Caki2 (cell line): Measurements from ENCODE around the gene KIRREL2. TPM values are rescaled to one million over a fixed set of nuclear protein-coding genes. Genes with fewer than 3 reads are reported as not detected.
A peak's percentile ranks its signal among the peaks of the same experiment; 100 is the strongest.

ENCODE experiments used
- DNase-seq: peaks from one replicate; pipeline ENCODE4 v3.0.0-alpha.2; 2015; ENCODE audit warnings: low read depth
- in situ Hi-C: cut with HindIII; loops from 2 replicates; pipeline ENCODE4 v1.10.0; 2016; ENCODE audit warnings: low sequenced_read_pairs, low pct_unique_long_range_greater_than_20kb, mixed read lengths
- total RNA-seq: library from RNA; depleted of rRNA; stranded (reverse); fragments of >200 nt; shearing (Covaris generic); gene quantifications from 2 replicates; pipeline ENCODE4 v1.2.3, GENCODE V29; 2014; ENCODE audit warnings: low replicate concordance

KIRREL2 gene
- total RNA-seq, 1 experiment from 2014 or later, result not detected

DNA sequence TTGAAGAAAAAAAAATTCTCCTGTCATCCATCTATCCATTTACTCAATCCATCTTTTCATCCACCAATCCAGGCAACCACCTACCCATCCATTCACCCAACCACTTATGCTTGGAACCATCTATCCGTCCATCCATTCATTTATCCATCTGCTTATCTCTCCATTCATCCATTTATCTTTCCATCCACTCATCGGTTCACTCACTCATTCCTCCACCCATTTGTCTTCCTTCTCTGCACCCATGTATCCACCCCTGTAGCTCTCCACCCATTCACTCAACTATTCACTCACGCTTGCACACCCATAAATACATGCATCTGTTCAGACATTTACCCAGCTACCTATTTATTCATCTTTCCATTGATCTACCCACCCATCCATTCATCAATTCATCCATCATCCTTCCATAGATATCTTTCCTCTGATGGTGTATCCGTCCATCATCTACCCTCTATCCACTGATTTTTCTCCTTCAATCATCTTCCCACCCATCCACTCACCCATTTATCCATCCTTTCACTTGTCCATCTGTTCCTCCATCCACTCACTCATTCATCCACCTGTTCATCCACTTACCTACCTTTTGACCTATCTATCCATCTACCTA, 13.9 kb upstream of the KIRREL2 start:
- DNase-seq, result no peak
- in situ Hi-C loops, result no loop called here

DNA sequence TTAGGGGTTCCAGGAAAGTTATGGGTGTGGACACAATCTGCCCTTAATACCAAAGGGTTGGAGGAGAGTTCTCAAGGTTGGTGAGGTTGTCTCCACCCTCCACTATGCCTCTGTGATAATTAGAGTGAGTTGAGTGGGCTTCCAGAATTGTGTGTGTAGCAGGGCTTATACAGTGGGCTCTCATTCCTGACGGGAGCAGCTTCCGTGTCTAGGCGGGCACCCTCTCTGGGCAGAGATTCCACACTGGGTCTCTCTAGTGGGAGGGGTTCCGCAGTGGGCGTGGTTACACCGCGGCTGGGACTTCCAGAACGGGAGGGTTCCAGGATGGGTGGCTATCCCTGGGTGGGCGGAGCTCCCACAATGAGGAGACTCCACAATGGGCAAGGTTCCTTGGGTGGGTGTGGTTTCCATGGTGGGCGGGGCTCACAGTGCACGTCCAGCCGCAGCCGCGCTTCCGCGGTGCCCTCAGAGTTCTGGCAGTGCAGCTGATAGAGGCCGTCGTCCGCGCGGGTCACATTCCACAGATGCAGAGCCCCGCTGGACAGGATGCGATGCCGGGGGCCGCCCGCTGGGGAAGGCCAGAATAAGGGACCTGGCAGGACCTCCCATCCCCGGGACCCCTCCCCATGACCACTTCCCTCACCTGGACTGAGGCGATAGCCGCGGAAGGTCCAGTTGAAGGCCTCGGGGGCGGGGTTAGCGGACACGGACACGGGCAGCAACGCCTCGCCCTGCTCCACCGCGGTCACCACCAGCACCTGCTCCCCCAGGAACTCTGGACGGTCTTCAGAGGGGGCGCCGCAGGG, 12.8 kb upstream of the KIRREL2 start:
- DNase-seq, result peak; percentile 72
- in situ Hi-C loops, result no loop called here

DNA sequence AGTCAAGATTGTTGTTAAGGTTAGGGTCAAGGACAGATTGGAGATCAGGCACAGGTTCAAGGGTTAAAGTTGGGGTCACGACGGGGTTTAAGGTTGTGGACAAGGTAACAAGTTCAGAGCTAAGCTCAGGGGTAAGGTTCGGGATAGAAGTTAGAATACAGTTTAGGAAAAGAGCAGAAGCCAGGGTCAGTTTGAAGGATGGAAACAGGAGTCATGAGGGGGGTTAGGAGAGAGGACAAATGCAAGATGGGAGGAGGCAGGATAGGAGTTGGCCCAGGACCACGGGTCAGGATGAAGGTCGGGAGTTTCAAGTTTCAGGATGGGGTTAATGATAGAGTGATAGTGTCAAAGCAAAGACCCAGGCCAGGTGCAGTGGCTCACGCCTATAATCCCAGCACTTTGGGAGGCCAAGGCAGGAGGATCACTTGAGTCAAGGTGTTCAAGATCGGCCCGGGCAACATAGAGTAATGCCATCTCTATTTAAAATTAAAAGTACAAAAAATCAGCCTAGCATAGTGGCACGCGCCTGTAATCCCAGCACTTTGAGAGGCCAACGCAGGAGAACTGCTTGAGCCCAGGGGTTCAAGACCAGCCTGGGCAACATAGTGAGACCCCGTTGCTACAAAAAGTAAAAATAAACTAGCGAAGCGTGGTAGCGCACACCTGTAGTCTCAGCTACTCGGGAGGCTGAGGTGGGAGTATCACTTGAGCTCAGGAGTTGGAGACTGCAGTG, 12.1 kb upstream of the KIRREL2 start:
- DNase-seq, result no peak
- in situ Hi-C loops, result no loop called here

DNA sequence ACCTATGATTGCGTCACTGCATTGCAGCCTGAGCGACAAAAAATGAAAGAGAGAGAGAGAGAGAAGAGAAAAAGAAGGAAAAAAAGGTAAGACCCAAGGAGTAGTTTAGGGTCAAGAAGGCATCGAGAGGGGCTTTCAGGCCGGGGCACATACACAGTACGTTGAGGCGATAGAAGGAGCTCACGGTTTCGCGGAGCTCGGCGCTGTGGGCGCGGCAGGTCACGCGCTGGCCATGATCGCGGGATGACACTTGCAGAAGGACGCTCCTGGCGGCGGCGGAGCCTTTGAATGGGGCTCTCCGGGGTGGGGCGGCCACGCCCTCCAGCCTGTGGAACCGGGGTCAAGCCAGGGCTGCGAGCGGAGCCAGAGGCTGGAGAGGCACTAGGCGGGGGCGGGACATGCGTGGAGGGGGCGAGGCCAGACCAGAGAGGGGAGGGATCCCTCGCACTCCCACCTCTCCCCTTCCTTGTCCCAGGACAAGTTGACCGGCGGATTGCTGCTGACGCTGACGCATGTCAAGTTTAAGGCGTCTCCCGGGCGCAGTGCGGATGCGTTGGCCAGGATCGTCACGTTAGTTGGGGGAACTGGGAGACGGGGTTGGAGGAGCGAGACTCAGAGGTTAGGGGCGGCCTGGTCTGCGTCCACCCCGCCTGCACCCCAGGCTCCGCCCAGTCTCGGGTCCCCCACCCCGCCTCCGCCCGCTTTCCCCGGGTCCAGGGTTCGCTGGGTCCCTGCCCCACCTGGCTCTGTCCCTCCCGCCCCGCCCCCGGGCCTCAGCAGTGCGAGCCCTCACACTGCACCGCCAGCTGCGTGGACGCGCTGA, 11.3 kb upstream of the KIRREL2 start:
- in situ Hi-C loops, result no loop called here
- DNase-seq, result peak; percentile 87

DNA sequence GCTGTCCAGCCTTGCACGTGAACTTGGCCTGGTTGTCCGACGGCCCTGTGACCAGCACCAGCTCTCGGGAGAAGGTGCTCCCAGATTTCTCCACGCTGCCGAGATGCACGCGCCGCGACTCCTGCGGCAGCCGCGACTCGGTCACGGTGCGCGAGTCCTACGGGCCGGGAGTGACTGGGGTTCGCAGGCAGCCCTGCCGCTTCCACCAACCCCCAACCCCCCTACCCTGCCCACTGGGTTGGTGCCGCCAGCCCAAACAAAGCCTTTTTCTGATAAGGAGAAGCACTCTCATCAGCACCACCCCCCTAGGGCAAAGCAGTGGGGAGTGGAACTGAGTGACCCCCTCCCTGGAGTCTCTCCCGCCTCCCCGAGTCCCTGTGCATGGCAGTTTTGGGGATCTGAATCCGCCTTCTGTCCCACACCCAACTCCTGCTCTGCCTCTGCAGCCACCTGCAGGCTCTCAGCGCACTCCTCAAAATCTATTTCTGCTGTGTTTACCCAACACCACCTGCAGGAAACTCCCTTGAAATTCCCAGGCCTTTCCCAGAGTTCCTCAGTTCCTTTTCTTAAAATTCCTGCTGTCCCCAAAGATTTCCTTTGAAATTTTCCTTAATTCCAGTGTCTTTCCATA, 10.6 kb upstream of the KIRREL2 start:
- peak; percentile 21 for DNase-seq
- in situ Hi-C loops, result no loop called here

DNA sequence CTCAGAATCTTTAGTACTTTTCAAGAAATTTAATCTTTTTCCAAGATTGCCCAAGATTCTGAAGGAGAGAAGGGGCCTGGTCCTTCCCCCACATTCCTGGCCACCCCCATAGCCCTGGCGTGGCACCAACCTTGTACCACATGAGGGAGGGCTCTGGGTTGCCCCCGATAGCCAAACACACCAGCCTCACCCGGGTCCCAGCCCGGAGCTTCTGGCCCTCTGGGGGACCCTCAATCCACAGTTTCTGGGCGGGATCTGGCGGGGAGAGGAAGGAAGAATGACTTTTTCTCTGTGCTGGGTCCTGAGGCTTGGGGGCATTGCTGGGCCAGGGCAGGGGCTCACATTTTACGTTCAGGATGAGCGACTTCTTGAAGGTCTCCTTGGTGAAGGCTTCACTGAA, 8.8 kb upstream of the KIRREL2 start:
- DNase-seq, result no peak
- in situ Hi-C loops, result no loop called here

DNA sequence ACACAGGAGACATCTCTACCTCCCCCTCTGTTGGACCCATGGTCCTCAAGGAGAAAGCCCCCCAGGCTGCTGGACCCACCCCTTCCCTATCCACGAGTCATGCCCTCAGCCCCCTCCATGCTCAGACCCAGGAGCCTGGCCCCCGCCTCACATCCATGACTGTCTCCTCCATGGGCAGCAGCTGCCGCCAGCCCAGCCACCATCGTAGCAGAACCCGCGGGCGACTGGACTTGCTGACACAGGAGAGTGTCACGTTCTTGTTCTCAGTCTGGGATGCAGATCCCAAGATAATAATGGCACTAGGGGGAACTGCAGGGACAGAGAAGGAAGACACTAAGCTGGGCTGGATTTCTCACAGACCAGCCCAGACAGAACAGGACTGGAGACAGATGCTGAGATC, 8.2 kb upstream of the KIRREL2 start:
- in situ Hi-C loops, result no loop called here
- DNase-seq, result no peak

DNA sequence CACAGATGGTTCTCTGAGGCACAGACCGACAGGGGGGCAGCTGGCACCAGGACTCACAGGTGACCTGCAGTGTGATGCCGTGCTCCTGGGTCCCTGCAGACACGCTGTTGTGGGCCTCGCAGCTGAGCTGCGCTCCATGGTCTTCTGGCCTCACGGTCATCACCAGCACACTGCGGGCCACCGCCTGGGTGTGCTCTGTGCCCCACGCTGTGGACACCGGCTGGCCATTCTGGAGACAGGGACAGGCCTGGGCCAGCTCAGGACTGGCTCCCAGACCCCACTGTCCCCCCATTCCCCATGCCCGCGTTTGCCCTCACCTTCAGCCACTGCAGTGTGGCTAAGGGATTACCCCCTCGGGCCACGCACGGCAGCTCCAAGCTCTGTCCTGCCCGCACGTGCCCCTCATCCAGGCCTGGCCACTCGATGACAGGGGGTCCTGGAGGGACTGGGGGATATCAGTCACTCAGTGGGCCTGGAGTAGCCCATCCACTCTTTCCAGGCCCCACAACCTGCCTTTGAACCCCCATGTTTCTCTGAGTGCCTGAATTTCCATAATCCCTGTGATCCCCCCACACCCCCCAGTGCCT, 7.7 kb upstream of the KIRREL2 start:
- no peak for DNase-seq
- in situ Hi-C loops, result no loop called here

DNA sequence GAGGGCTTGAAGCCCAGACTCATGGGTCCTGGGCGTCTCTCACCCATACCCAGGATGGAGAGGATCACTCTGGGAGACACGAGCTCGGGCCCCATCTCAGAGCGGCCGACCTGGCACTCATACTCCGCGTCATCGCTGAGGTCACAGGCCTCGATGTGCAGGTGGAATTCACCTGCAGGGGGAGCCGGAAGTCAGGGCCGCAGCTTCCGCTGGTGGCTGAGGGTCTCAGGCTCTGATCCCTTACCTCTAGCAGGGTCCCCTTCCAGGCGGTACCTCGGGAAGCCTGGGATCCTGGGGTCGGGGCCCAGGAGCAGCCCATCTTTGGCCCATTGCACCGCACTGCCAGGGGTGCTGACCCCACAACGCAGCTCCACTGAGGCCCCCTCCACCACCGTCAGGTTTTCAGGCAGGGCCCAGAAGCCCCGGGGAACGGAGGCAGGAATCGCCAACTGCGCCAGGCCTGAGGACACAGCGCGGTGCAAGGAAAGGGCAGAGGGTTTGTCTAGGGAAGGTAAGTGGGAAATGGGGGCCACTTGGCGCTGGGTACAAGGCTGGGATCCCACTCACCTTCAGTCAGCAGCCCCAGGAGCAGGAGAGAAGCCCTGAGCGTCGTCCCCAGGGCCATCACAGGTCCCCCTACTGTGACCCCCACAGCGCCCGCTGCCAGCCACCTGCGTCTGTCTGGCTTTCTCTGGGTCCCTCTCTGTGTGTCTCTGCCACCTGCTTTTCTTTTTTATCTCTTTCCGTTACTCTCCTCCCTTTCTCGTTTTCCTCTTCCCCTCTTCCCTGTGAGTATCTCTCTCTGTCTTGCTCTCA, 5.3 kb upstream of the KIRREL2 start:
- in situ Hi-C loops, result no loop called here
- no peak for DNase-seq

DNA sequence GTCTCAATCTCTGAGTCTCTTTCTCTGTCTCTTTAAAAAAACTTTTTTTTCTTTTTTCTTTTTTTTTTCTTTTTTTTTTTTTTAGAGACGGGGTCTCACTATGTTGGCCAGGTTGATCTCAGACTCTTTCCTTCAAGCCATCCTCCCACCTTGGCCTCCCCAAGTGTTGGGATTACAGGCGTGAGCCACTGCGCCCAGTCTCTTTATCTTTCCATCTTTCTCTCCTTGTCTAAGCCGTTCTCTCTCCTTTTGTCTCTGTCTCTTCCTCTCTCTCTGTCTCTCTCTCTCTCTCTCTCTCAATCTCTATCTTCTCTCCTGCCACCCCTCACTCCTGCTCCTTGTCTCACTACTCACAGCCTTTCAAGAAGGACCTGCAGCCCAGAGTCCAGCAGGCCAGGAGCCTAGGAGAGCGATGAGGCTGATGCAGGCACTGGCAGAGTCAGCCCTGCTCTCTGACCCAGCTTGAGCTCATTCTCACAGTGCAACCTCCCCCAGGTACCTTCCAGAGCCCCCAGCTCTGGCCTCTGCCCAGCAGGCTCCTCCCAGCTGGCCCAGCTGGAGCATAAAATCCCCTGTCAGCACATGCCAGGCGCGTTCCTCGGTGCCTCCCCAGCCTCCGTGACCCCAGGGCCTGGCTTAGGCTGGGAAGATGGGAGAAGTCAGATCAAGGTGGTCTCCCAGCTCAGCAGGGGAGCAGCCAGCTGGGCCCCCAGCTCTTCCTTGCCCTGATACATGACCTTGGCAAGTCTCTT, 4.5 kb upstream of the KIRREL2 start, which contains the start of gene NPHS1:
TSS of gene NPHS1 (minus strand) at position 476 of the 752 bp plus-strand sequence. CDS start 667 bp downstream, outside the sequence.
- DNase-seq, result no peak
- in situ Hi-C loops, result no loop called here

DNA sequence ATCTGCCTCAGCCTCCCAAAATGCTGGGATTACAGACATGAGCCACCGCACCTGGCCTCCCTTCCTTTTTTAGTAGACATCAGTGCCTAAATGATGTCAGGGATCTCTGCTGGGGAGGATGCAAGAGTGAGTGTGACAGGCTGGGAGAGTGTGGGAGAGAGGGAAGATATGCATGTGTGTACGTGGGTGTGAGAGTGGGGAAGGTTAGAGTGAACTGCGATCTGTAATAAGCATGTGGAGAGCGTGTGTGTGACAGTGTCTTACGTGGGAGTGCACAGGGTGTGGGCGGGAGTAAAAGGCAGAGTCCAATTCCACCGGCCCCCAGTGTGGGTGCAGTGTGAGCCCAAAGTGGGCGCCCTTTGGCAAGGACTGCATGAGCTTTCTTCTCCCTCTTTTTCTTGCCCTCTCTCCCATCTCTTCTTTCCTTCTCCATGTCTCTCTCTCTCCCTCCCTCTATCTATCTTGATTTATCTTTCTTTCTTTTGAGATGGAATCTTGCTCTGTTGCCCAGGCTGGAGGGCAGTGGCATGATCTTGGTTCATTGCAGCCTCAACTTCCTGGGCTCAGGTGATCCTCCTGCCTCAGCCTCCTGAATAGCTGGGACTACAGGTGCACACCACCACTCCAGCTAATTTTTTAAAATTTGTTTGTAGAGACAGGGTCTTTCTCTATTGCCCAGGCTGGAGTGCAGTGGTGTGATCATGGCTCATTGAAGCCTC, 3.5 kb upstream of the KIRREL2 start:
- in situ Hi-C loops, result no loop called here
- no peak for DNase-seq

DNA sequence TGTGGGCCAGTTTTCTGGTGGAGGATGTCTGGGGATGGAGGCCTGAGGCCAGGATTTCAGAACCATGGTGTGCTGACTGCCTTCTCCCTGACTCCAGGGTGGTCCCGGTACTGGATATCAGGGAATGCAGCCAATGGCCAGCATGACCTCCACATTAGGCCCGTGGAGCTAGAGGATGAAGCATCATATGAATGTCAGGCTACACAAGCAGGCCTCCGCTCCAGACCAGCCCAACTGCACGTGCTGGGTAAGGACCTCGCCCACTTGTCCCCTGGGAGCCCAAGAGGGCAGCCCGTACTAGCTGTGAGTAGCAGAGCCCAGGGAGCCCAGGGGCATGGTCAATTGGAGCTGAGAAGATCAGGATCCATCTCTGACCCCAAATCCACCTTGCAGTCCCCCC, 1.6 kb downstream of the KIRREL2 start:
- no peak for DNase-seq
- in situ Hi-C loops, result no loop called here

DNA sequence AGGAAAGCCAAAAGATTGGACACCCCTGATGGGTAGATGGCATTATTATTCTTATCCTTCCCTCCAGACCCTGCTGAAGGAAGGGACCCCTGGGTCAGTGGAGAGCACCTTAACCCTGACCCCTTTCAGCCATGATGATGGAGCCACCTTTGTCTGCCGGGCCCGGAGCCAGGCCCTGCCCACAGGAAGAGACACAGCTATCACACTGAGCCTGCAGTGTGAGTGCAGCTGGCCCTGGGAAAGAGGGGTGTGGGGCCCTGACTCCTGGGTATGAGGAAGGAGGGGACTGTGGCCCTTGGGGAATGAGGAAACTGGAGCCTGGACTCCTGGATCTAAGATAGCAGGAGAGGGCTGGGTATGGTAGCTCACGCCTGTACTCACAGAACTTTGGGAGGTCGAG, 2.7 kb downstream of the KIRREL2 start:
- in situ Hi-C loops, result no loop called here

DNA sequence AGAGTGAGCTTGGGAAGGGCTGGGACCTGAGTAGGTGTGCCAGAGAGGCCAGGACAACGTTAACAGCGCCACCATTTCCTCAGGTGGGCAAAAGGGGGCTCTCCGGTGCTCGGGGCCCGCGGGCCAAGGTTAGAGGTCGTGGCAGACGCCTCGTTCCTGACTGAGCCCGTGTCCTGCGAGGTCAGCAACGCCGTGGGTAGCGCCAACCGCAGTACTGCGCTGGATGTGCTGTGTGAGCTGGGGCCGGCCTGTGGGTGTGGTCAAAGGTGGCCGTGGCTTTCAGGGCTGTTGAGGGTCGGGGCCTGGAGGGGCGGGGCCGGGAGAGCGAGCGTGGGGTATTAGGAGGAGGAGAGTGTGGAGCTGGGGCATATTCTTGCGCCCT, 3.7 kb downstream of the KIRREL2 start:
- in situ Hi-C loops, result no loop called here
- no peak for DNase-seq

More for the DNA sequence above, 2.7 kb downstream of the KIRREL2 start:
- DNase-seq, result no peak

DNA sequence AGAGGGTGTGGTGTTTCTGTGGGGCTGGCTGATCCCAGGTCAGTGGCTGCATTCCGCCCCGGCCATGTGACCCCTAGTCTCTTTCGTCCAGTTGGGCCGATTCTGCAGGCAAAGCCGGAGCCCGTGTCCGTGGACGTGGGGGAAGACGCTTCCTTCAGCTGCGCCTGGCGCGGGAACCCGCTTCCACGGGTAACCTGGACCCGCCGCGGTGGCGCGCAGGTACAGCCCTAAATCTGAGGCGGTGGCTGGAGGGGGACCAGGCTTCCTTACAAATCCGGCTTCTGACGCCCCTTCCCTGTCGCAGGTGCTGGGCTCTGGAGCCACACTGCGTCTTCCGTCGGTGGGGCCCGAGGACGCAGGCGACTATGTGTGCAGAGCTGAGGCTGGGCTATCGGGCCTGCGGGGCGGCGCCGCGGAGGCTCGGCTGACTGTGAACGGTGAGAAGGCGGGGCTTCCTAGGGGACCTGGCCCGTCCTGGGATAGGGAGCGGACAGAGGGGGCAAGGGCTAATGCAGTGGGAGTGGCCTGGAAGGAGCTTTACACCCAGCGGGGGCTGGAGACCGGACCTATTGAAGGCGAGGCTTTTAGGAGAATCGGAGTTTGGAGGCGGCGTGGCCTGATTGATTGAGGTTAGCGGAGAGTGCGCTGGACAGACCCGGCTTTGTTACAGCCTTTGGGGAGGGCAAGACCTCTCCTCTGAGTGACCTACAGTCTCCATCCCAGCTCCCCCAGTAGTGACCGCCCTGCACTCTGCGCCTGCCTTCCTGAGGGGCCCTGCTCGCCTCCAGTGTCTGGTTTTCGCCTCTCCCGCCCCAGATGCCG, 4.3 kb downstream of the KIRREL2 start:
- DNase-seq, result no peak
- in situ Hi-C loops, result no loop called here
